Neuronal stem cell (in vitro differentiated cells): ENCODE data around the gene STRBP.

ENCODE experiments used
- DNase-seq: peaks from one replicate; pipeline ENCODE4 v3.0.0-alpha.2; 2013; ENCODE audit warnings: low spot score
- H2AFZ ChIP-seq: one replicate; pipeline ENCODE4 v1.6.1; 2013; ENCODE audit warnings: mild to moderate bottlenecking, low read length, inconsistent platforms
- H2AK5ac ChIP-seq: 2 replicates; pipeline ENCODE4 v1.6.1; 2013; ENCODE audit warnings: low read depth, mild to moderate bottlenecking, inconsistent platforms, low read length, moderate library complexity, mixed read lengths
- H2BK120ac ChIP-seq: 2 replicates; pipeline ENCODE4 v1.6.1; 2013; ENCODE audit warnings: low read depth, mild to moderate bottlenecking, inconsistent platforms, low read length, moderate library complexity, mixed read lengths
- H2BK12ac ChIP-seq: one replicate; pipeline ENCODE4 v1.6.1; 2013; ENCODE audit warnings: low read length, inconsistent platforms
- H2BK15ac ChIP-seq: 2 replicates; pipeline ENCODE4 v1.6.1; 2013; ENCODE audit warnings: mild to moderate bottlenecking, low read length, inconsistent platforms, mixed read lengths
- H2BK5ac ChIP-seq: one replicate; pipeline ENCODE4 v1.6.1; 2013; ENCODE audit warnings: inconsistent platforms, mild to moderate bottlenecking, low read length, moderate library complexity
- H3K14ac ChIP-seq: one replicate; pipeline ENCODE4 v1.6.1; 2013; ENCODE audit warnings: low read length, inconsistent platforms
- H3K18ac ChIP-seq: 2 replicates; pipeline ENCODE4 v1.6.1; 2013; ENCODE audit warnings: low read length, inconsistent platforms
- H3K23ac ChIP-seq: 2 replicates; pipeline ENCODE4 v1.6.1; 2013; ENCODE audit warnings: low read depth, mild to moderate bottlenecking, mixed read lengths, low read length, inconsistent platforms; ENCODE audit not compliant: poor library complexity
- H3K27ac ChIP-seq: replicated peaks from 3 replicates; pipeline ENCODE4 v1.5.1; 2013; ENCODE audit warnings: low read length, inconsistent platforms
- H3K27me3 ChIP-seq, 3 experiments: 2 replicates each; pipeline ENCODE4 v1.6.1; 2013; ENCODE audit warnings: low read length in 3 of 3, mild to moderate bottlenecking in 2 of 3, inconsistent platforms in 1 of 3, low read depth in 1 of 3, mixed read lengths in 1 of 3, moderate library complexity in 1 of 3; ENCODE audit not compliant: control insufficient read depth in 3 of 3, insufficient read depth in 3 of 3
- H3K36me3 ChIP-seq, 2 donors: replicated peaks in 1 of 2; 2 replicates each; pipeline ENCODE4 v1.6.1; 2013; ENCODE audit warnings: low read length in 2 of 2; ENCODE audit not compliant: control insufficient read depth in 2 of 2, insufficient read depth in 2 of 2
- H3K4ac ChIP-seq: 2 replicates; pipeline ENCODE4 v1.6.1; 2013; ENCODE audit warnings: inconsistent platforms, mild to moderate bottlenecking, low read length, moderate library complexity
- H3K4me1 ChIP-seq, 2 donors: 1 replicate in 1 of 2; 2 replicates in 1 of 2; pipeline ENCODE4 v1.6.1; 2013; ENCODE audit warnings: low read length in 2 of 2, low read depth in 1 of 2; ENCODE audit not compliant: control insufficient read depth in 2 of 2, insufficient read depth in 1 of 2
- H3K4me2 ChIP-seq: one replicate; pipeline ENCODE4 v1.6.1; 2013; ENCODE audit warnings: mild to moderate bottlenecking, low read length, inconsistent platforms; ENCODE audit not compliant: insufficient read depth, poor library complexity, severe bottlenecking
- H3K4me3 ChIP-seq, 2 donors: 2 replicates each; pipeline ENCODE4 v1.5.1; 2013; ENCODE audit warnings: low read length in 2 of 2, mild to moderate bottlenecking in 2 of 2, inconsistent platforms in 1 of 2, moderate library complexity in 1 of 2
- H3K79me1 ChIP-seq: one replicate; pipeline ENCODE4 v1.6.1; 2013; ENCODE audit warnings: low read depth, mild to moderate bottlenecking, inconsistent platforms, low read length, moderate library complexity
- H3K9ac ChIP-seq: one replicate; pipeline ENCODE4 v1.6.1; 2013; ENCODE audit warnings: mild to moderate bottlenecking, low read depth, low read length, inconsistent platforms; ENCODE audit not compliant: poor library complexity
- H3K9me3 ChIP-seq, 2 donors: replicated peaks in 1 of 2; 2 replicates each; pipeline versions ENCODE3 to v1.6.1; 2013; ENCODE audit warnings: low read length in 2 of 2, mild to moderate bottlenecking in 2 of 2, inconsistent platforms in 1 of 2, low read depth in 1 of 2, mixed read lengths in 1 of 2, moderate library complexity in 1 of 2; ENCODE audit not compliant: control insufficient read depth in 2 of 2, insufficient read depth in 1 of 2
- H4K8ac ChIP-seq: one replicate; pipeline ENCODE4 v1.6.1; 2013; ENCODE audit warnings: low read depth, mild to moderate bottlenecking, inconsistent platforms, low read length, moderate library complexity
- H4K91ac ChIP-seq: one replicate; pipeline ENCODE4 v1.6.1; 2013; ENCODE audit warnings: low read length, low read depth, mild to moderate bottlenecking, inconsistent platforms; ENCODE audit not compliant: poor library complexity
- WGBS, 2 donors: extraction: QIAGEN DNeasy Blood & Tissue Kit; methylation state at CpG; one replicate each; pipeline ENCODE4 v1.1.7; 2013; ENCODE audit warnings: missing lambda C conversion rate in 2 of 2, mixed read lengths in 1 of 2; ENCODE audit not compliant: insufficient read length in 2 of 2, insufficient replicate concordance in 1 of 2; ENCODE audit errors: extremely low coverage in 2 of 2; 5-methylcytosine and 5-hydroxymethylcytosine counted together

The STRBP gene

GRCh38 chr9:123237220-123237619 lies 31.2 kb downstream of the STRBP start:
- Histone ChIP-seq H3K4me3 (no peak overlapping the region), H3K9ac (no peak overlapping the region), H3K14ac (no peak overlapping the region), H3K9me3 (no peaks in the 10 kb centered on the region), H3K4me1 (peaks cover 0 to 4% of the 10 kb centered on the region in 2 donors), H2BK12ac (no peak overlapping the region), H3K4ac (no peak overlapping the region), H2BK5ac (no peak overlapping the region), H3K18ac (no peak overlapping the region), H3K36me3 (no peaks in the 10 kb centered on the region), H3K27ac (no peak overlapping the region), H3K27me3 (no peaks in the 10 kb centered on the region), H2BK15ac (no peak overlapping the region), H4K8ac (no peak overlapping the region), H3K79me1 (no peaks in the 10 kb centered on the region), H3K4me2 (no peak overlapping the region), H4K91ac (no peak overlapping the region), H2AK5ac (no peak overlapping the region), H2BK120ac (no peak overlapping the region), H3K23ac (no peak overlapping the region), H2AFZ (no peak overlapping the region)
- no CpG with 5 or more reads among the region's 2 CpGs for WGBS, 2 donors
- DNase-seq, result no peak

GRCh38 chr9:123235448-123235847 lies 32.9 kb downstream of the STRBP start:
- Histone ChIP-seq H2BK5ac (no peak overlapping the region), H4K8ac (no peak overlapping the region), H3K4me1 (peaks cover 0 to 5% of the 10 kb centered on the region in 2 donors), H4K91ac (no peak overlapping the region), H3K4me2 (no peak overlapping the region), H3K79me1 (no peaks in the 10 kb centered on the region), H2AFZ (no peak overlapping the region), H2BK15ac (no peak overlapping the region), H3K18ac (no peak overlapping the region), H3K4ac (no peak overlapping the region), H3K27ac (no peak overlapping the region), H3K9me3 (no peaks in the 10 kb centered on the region), H2AK5ac (no peak overlapping the region), H3K9ac (no peak overlapping the region), H3K27me3 (no peaks in the 10 kb centered on the region), H3K36me3 (no peaks in the 10 kb centered on the region), H3K14ac (no peak overlapping the region), H3K4me3 (no peak overlapping the region), H2BK120ac (no peak overlapping the region), H3K23ac (no peak overlapping the region), H2BK12ac (no peak overlapping the region)
- DNase-seq, result no peak
- no CpG with 5 or more reads among the region's 1 CpG for WGBS, 2 donors

- Histone ChIP-seq H3K27ac (no peak overlapping the region), H3K4ac (no peak overlapping the region), H3K4me2 (no peak overlapping the region), H3K23ac (no peak overlapping the region), H2BK12ac (no peak overlapping the region), H2BK15ac (no peak overlapping the region), H3K9me3 (no peaks in the 10 kb centered on the region), H3K27me3 (no peaks in the 10 kb centered on the region), H3K4me1 (peaks cover 0 to 5% of the 10 kb centered on the region in 2 donors), H3K18ac (no peak overlapping the region), H4K8ac (no peak overlapping the region), H3K14ac (no peak overlapping the region), H3K4me3 (no peak overlapping the region), H4K91ac (no peak overlapping the region), H2BK120ac (no peak overlapping the region), H2AFZ (no peak overlapping the region), H3K9ac (no peak overlapping the region), H2BK5ac (no peak overlapping the region), H3K79me1 (no peaks in the 10 kb centered on the region), H3K36me3 (no peaks in the 10 kb centered on the region), H2AK5ac (no peak overlapping the region)
- DNase-seq, result no peak
- WGBS, 2 donors, result no CpG with 5 or more reads among the region's 3 CpGs
These were observed 33.5 kb downstream of the STRBP start for GRCh38 chr9:123234853-123235252.

- DNase-seq, result no peak
- Histone ChIP-seq H3K23ac (no peak overlapping the region), H3K4me3 (no peak overlapping the region), H3K9ac (no peak overlapping the region), H3K18ac (no peak overlapping the region), H3K9me3 (no peaks in the 10 kb centered on the region), H3K4me2 (no peak overlapping the region), H2AK5ac (no peak overlapping the region), H3K14ac (no peak overlapping the region), H2BK12ac (no peak overlapping the region), H3K27ac (no peak overlapping the region), H3K27me3 (no peaks in the 10 kb centered on the region), H2BK5ac (no peak overlapping the region), H3K4me1 (peaks cover 0 to 2% of the 10 kb centered on the region in 2 donors), H3K79me1 (no peaks in the 10 kb centered on the region), H3K4ac (no peak overlapping the region), H3K36me3 (no peaks in the 10 kb centered on the region), H2BK120ac (no peak overlapping the region), H2AFZ (no peak overlapping the region), H4K8ac (no peak overlapping the region), H4K91ac (no peak overlapping the region), H2BK15ac (no peak overlapping the region)
- no CpG with 5 or more reads among the region's 3 CpGs for WGBS, 2 donors
These were observed 36.1 kb downstream of the STRBP start for GRCh38 chr9:123232332-123232731.
